GM12878 (cell line): Measurements from ENCODE around the gene SMG9. TPM values are rescaled to one million over a fixed set of nuclear protein-coding genes. Genes with fewer than 3 reads are reported as not detected.

Experiments
- ASH2L ChIP-seq: fragments of 300-600, 200-600 bp; sonication (generic); IDR thresholded peaks from 2 replicates; pipeline ENCODE4 v1.6.1; 2017; ENCODE audit warnings: low read depth, mild to moderate bottlenecking, borderline replicate concordance
- BHLHE40 ChIP-seq, 2 experiments: fragments of 450-650 bp in 1 of 2; IDR thresholded peaks; 2 replicates each; pipeline ENCODE4 v1.6.1; 2011 to 2017; ENCODE audit warnings: low read depth in 2 of 2, borderline replicate concordance in 1 of 2, improper control_type of control experiment in 1 of 2, low read length in 1 of 2, mild to moderate bottlenecking in 1 of 2
- BMI1 ChIP-seq: fragments of 450-650 bp; IDR thresholded peaks from 2 replicates; pipeline ENCODE4 v1.6.1; 2016; ENCODE audit warnings: mild to moderate bottlenecking, moderate library complexity, borderline replicate concordance
- CEBPB ChIP-seq, 2 experiments: fragments of 150-350 bp in 1 of 2; IDR thresholded peaks; 2 replicates each; pipeline ENCODE4 v1.6.1; 2012 to 2014; ENCODE audit warnings: low read depth in 2 of 2, low read length in 2 of 2, borderline replicate concordance in 1 of 2, inconsistent platforms in 1 of 2
- CHD4 ChIP-seq: fragments of 200-600 bp; sonication (generic); IDR thresholded peaks from 2 replicates; pipeline ENCODE4 v1.6.1; 2016; ENCODE audit warnings: mild to moderate bottlenecking
- FOXK2 ChIP-seq: fragments of 450-650 bp; IDR thresholded peaks from 2 replicates; pipeline ENCODE4 v1.6.1; 2017; ENCODE audit warnings: mild to moderate bottlenecking, moderate library complexity
- HDAC2 ChIP-seq: fragments of 200-600 bp; sonication (generic); IDR thresholded peaks from 2 replicates; pipeline ENCODE4 v1.6.1; 2017
- PAX5 ChIP-seq: IDR thresholded peaks from 2 replicates; pipeline ENCODE4 v1.6.1; 2011; ENCODE audit warnings: low read depth, low read length, borderline replicate concordance
- PAX8 ChIP-seq: fragments of 450-650 bp; IDR thresholded peaks from 2 replicates; pipeline ENCODE4 v1.6.1; 2017; ENCODE audit warnings: mild to moderate bottlenecking, moderate library complexity
- RBBP5 ChIP-seq: fragments of 200-600 bp; sonication (generic); conservative IDR thresholded peaks from 2 replicates; pipeline ENCODE4 v1.6.1; 2016
- SMARCA5 ChIP-seq: fragments of 450-650 bp; IDR thresholded peaks from 2 replicates; pipeline ENCODE4 v1.6.1; 2017; ENCODE audit warnings: mild to moderate bottlenecking
- ZNF274 ChIP-seq: IDR thresholded peaks from one replicate; pipeline ENCODE4 v1.8.0; 2011; ENCODE audit not compliant: insufficient read length, insufficient read depth
- polyA plus RNA-seq, 11 experiments: library from polyadenylated mRNA; depleted of rRNA in 4 of 11; unstranded in 6 of 11; stranded (reverse) in 5 of 11; fragments of >200 nt; fragmentation: Nextera tagmentation in 4 of 11; fragmentation: Illumina TruSeq in 1 of 11; extraction: Ambion mirVana in 4 of 11; extraction: Trizol in 1 of 11; gene quantifications; 1 replicate in 1 of 11; 2 replicates in 10 of 11; pipeline versions ENCODE4 v1.2.1 to v1.2.3, GENCODE V29; 2011 to 2016; ENCODE audit warnings: inconsistent platforms in 2 of 11, missing spikeins in 2 of 11, low read depth in 1 of 11
- total RNA-seq, 4 experiments: library from RNA; depleted of rRNA in 3 of 4; stranded (reverse); fragments of >200 nt in 3 of 4; fragmentation: Illumina TruSeq in 1 of 4; extraction: Trizol in 1 of 4; gene quantifications; 2 replicates each; pipeline versions ENCODE4 v1.2.1 to v1.2.3, GENCODE V29; 2013 to 2021
- TF ChIP-seq, protein P1 (sequence below): IDR thresholded peaks from 2 replicates; pipeline ENCODE4 v1.6.1; 2012; ENCODE audit warnings: improper control_type of control experiment, low read depth, low read length; ENCODE audit not compliant: insufficient replicate concordance
- TF ChIP-seq, protein P2 (sequence below): fragments of 450-650 bp; IDR thresholded peaks from 2 replicates; pipeline ENCODE4 v1.6.1; 2016; ENCODE audit warnings: mild to moderate bottlenecking
- TF ChIP-seq, protein P3 (sequence below): fragments of 150-350 bp; IDR thresholded peaks from 2 replicates; pipeline ENCODE4 v1.6.1; 2014; ENCODE audit warnings: mild to moderate bottlenecking, low read depth, low read length
- TF ChIP-seq, protein P4 (sequence below): fragments of 450-650 bp; IDR thresholded peaks from 2 replicates; pipeline ENCODE4 v1.6.1; 2016; ENCODE audit warnings: mild to moderate bottlenecking
- TF ChIP-seq, protein P5 (sequence below): fragments of 150-350 bp; IDR thresholded peaks from 2 replicates; pipeline ENCODE4 v1.6.1; 2016; ENCODE audit warnings: low read depth, low read length

SMG9 gene
- total and polyA plus RNA-seq, 10 of the 15 experiments (the other 5 are each of a cell fraction or from before 2014, with no cell fraction given): 0.69 to 52.2 (median 28.1) TPM

DNA sequence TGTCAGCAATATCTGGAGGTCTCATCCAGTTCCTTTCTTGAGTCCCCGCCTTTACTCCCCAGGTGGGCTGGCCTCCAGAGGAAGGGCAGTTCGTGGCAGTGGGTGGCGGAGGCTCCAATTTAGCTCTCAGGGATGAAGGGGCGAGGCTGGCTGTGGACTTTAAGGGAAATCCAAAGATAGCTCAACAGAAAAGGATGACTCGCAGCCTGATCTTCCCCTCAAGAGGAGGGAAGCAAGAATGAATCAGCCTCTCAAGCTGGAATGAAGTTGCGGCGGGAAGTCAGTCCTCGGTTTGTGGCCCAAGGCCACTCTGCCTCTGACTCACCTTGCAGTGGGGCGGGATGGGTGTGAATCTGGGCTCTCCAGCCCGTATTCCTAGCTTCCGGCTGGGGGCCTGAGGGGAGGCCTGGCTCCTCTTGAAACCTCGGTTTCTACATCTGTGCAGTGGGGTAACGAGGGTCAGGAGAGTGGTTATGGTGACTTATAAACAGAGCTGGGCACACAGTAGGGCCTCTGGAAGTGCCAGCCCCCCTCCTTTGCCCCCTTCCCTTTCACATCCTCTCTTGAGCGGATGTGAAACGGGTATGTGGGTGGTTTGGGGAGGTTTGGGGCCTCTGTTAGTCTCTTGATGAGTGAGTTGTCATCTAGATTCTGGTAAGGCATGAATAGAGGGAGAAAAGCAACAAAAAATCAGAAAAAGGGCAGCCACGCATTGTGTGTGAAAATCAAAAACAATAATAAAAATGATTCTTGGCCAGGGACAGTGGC is 10.5 kb upstream of the SMG9 start (continued):
- TF ChIP-seq, protein P1, sequence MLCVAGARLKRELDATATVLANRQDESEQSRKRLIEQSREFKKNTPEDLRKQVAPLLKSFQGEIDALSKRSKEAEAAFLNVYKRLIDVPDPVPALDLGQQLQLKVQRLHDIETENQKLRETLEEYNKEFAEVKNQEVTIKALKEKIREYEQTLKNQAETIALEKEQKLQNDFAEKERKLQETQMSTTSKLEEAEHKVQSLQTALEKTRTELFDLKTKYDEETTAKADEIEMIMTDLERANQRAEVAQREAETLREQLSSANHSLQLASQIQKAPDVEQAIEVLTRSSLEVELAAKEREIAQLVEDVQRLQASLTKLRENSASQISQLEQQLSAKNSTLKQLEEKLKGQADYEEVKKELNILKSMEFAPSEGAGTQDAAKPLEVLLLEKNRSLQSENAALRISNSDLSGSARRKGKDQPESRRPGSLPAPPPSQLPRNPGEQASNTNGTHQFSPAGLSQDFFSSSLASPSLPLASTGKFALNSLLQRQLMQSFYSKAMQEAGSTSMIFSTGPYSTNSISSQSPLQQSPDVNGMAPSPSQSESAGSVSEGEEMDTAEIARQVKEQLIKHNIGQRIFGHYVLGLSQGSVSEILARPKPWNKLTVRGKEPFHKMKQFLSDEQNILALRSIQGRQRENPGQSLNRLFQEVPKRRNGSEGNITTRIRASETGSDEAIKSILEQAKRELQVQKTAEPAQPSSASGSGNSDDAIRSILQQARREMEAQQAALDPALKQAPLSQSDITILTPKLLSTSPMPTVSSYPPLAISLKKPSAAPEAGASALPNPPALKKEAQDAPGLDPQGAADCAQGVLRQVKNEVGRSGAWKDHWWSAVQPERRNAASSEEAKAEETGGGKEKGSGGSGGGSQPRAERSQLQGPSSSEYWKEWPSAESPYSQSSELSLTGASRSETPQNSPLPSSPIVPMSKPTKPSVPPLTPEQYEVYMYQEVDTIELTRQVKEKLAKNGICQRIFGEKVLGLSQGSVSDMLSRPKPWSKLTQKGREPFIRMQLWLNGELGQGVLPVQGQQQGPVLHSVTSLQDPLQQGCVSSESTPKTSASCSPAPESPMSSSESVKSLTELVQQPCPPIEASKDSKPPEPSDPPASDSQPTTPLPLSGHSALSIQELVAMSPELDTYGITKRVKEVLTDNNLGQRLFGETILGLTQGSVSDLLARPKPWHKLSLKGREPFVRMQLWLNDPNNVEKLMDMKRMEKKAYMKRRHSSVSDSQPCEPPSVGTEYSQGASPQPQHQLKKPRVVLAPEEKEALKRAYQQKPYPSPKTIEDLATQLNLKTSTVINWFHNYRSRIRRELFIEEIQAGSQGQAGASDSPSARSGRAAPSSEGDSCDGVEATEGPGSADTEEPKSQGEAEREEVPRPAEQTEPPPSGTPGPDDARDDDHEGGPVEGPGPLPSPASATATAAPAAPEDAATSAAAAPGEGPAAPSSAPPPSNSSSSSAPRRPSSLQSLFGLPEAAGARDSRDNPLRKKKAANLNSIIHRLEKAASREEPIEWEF: peak; percentile 33
- TF ChIP-seq PAX5 (peak; percentile 98), FOXK2 (no peak), BMI1 (peak; percentile 92), BHLHE40 (IDR thresholded peaks at IDR 0.05; ENCODE audit: borderline replicate concordance in 1 of 2, low read depth in 2 of 2, low read length in 1 of 2) (peak; percentile 78 to 80), PAX8 (0 out of 2 replicates have a peak, but pooled peaks have one; percentile 53), RBBP5 (0 out of 2 replicates have a peak, but pooled peaks have one; percentile 74), ASH2L (peak; percentile 80), SMARCA5 (peak; percentile 93; the same call in 1 of the 2 replicates), ZNF274 (no peak), HDAC2 (no peak), CHD4 (no peak), CEBPB (IDR thresholded peaks at IDR 0.05; ENCODE audit: borderline replicate concordance in 1 of 2, low read depth in 2 of 2, low read length in 2 of 2) (peak in 1 of 2 experiments; percentile 91; a peak in 2 of 4 replicates)
- TF ChIP-seq, protein P2, sequence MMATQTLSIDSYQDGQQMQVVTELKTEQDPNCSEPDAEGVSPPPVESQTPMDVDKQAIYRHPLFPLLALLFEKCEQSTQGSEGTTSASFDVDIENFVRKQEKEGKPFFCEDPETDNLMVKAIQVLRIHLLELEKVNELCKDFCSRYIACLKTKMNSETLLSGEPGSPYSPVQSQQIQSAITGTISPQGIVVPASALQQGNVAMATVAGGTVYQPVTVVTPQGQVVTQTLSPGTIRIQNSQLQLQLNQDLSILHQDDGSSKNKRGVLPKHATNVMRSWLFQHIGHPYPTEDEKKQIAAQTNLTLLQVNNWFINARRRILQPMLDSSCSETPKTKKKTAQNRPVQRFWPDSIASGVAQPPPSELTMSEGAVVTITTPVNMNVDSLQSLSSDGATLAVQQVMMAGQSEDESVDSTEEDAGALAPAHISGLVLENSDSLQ: peak; percentile 83
- TF ChIP-seq, protein P3, sequence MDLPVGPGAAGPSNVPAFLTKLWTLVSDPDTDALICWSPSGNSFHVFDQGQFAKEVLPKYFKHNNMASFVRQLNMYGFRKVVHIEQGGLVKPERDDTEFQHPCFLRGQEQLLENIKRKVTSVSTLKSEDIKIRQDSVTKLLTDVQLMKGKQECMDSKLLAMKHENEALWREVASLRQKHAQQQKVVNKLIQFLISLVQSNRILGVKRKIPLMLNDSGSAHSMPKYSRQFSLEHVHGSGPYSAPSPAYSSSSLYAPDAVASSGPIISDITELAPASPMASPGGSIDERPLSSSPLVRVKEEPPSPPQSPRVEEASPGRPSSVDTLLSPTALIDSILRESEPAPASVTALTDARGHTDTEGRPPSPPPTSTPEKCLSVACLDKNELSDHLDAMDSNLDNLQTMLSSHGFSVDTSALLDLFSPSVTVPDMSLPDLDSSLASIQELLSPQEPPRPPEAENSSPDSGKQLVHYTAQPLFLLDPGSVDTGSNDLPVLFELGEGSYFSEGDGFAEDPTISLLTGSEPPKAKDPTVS: no peak
- TF ChIP-seq, protein P4, sequence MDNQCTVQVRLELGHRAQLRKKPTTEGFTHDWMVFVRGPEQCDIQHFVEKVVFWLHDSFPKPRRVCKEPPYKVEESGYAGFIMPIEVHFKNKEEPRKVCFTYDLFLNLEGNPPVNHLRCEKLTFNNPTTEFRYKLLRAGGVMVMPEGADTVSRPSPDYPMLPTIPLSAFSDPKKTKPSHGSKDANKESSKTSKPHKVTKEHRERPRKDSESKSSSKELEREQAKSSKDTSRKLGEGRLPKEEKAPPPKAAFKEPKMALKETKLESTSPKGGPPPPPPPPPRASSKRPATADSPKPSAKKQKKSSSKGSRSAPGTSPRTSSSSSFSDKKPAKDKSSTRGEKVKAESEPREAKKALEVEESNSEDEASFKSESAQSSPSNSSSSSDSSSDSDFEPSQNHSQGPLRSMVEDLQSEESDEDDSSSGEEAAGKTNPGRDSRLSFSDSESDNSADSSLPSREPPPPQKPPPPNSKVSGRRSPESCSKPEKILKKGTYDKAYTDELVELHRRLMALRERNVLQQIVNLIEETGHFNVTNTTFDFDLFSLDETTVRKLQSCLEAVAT: peak; percentile 89
- TF ChIP-seq, protein P5, sequence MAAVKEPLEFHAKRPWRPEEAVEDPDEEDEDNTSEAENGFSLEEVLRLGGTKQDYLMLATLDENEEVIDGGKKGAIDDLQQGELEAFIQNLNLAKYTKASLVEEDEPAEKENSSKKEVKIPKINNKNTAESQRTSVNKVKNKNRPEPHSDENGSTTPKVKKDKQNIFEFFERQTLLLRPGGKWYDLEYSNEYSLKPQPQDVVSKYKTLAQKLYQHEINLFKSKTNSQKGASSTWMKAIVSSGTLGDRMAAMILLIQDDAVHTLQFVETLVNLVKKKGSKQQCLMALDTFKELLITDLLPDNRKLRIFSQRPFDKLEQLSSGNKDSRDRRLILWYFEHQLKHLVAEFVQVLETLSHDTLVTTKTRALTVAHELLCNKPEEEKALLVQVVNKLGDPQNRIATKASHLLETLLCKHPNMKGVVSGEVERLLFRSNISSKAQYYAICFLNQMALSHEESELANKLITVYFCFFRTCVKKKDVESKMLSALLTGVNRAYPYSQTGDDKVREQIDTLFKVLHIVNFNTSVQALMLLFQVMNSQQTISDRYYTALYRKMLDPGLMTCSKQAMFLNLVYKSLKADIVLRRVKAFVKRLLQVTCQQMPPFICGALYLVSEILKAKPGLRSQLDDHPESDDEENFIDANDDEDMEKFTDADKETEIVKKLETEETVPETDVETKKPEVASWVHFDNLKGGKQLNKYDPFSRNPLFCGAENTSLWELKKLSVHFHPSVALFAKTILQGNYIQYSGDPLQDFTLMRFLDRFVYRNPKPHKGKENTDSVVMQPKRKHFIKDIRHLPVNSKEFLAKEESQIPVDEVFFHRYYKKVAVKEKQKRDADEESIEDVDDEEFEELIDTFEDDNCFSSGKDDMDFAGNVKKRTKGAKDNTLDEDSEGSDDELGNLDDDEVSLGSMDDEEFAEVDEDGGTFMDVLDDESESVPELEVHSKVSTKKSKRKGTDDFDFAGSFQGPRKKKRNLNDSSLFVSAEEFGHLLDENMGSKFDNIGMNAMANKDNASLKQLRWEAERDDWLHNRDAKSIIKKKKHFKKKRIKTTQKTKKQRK: no peak
